WTC11 (cell line): Measurements from ENCODE around the gene PSMD13. TPM values are rescaled to one million over a fixed set of nuclear protein-coding genes. Genes with fewer than 3 reads are reported as not detected.

Source experiments
- ATAC-seq: fragments of 200-7000 bp; cut with Tn5 transposase; 2 replicates; pipeline ENCODE4 v1.10.0; 2021; ENCODE audit warnings: mild to moderate bottlenecking, moderate library complexity
- CTCF ChIA-PET: fragments of 300-600 bp; sonication (Branson Sonifier 250); formaldehyde crosslinking; loops from one replicate; lab custom pipeline; 2021; ENCODE audit warnings: antibody characterized with exemption; lab: Charles Lee
- POLR2A ChIA-PET: fragments of 350-600 bp; sonication (Branson Sonifier 250); formaldehyde crosslinking; loops from one replicate; lab custom pipeline; 2021; ENCODE audit warnings: antibody characterized with exemption; lab: Charles Lee
- DNase-seq: peaks from one replicate; pipeline ENCODE4 v3.0.0; 2021; ENCODE audit warnings: low spot score
- H3K27ac Mint-ChIP-seq: 2 replicates; pipeline ENCODE4 v1.8.0; 2021; ENCODE audit warnings: mixed read lengths
- H3K27me3 Mint-ChIP-seq: 2 replicates; pipeline ENCODE4 v1.8.0; 2021; ENCODE audit warnings: low read depth, mild to moderate bottlenecking, moderate library complexity, mixed read lengths
- H3K36me3 Mint-ChIP-seq: 2 replicates; pipeline ENCODE4 v1.8.0; 2021; ENCODE audit warnings: mixed read lengths
- H3K4me1 Mint-ChIP-seq: 2 replicates; pipeline ENCODE4 v1.8.0; 2022; ENCODE audit warnings: mixed read lengths
- H3K4me3 Mint-ChIP-seq: 2 replicates; pipeline ENCODE4 v1.8.0; 2021; ENCODE audit warnings: mild to moderate bottlenecking, moderate library complexity, mixed read lengths
- H3K9me3 Mint-ChIP-seq: 2 replicates; pipeline ENCODE4 v1.8.0; 2021; ENCODE audit warnings: mixed read lengths
- AR ChIP-seq: fragments of 250-450 bp; sonication (Bioruptor Pico); IDR thresholded peaks from 2 replicates; pipeline ENCODE4 v1.9.0; 2021; ENCODE audit warnings: mild to moderate bottlenecking
- ATF2 ChIP-seq: sonication (generic); formaldehyde crosslinking; IDR thresholded peaks from 2 replicates; pipeline ENCODE4 v1.8.1; 2022; ENCODE audit warnings: low read depth, missing genetic modification reagents, borderline replicate concordance
- CDX4 ChIP-seq: fragments of 250-450 bp; sonication (Bioruptor Pico); IDR thresholded peaks from 2 replicates; pipeline ENCODE4 v1.9.0; 2021; ENCODE audit warnings: moderate library complexity, mild to moderate bottlenecking, inconsistent platforms, borderline replicate concordance
- E2F1 ChIP-seq: sonication (generic); formaldehyde crosslinking; IDR thresholded peaks from 2 replicates; pipeline ENCODE4 v1.8.0; 2022; ENCODE audit warnings: mild to moderate bottlenecking, missing genetic modification reagents
- EMX1 ChIP-seq: fragments of 250-450 bp; sonication (Bioruptor Pico); IDR thresholded peaks from 2 replicates; pipeline ENCODE4 v1.8.0; 2021; ENCODE audit warnings: mild to moderate bottlenecking
- ETV6 ChIP-seq: sonication (generic); formaldehyde crosslinking; IDR thresholded peaks from 2 replicates; pipeline ENCODE4 v1.8.1; 2022; ENCODE audit warnings: mild to moderate bottlenecking, missing genetic modification reagents
- GTF2I ChIP-seq: fragments of 250-450 bp; sonication (Bioruptor Pico); conservative IDR thresholded peaks from 2 replicates; pipeline ENCODE4 v1.4.0; 2021; ENCODE audit warnings: mild to moderate bottlenecking
- MYBL2 ChIP-seq: sonication (generic); formaldehyde crosslinking; IDR thresholded peaks from 2 replicates; pipeline ENCODE4 v1.8.1; 2023; ENCODE audit warnings: mild to moderate bottlenecking, moderate library complexity, missing genetic modification reagents
- NR2C2 ChIP-seq: sonication (generic); formaldehyde crosslinking; IDR thresholded peaks from 2 replicates; pipeline ENCODE4 v1.8.0; 2022; ENCODE audit warnings: mild to moderate bottlenecking, missing genetic modification reagents
- NR3C1 ChIP-seq: sonication (generic); formaldehyde crosslinking; conservative IDR thresholded peaks from 2 replicates; pipeline ENCODE4 v1.8.1; 2023; ENCODE audit warnings: low read depth, mild to moderate bottlenecking, missing genetic modification reagents
- RORB ChIP-seq: fragments of 250-450 bp; sonication (Bioruptor Pico); IDR thresholded peaks from 2 replicates; pipeline ENCODE4 v1.9.0; 2021; ENCODE audit warnings: mild to moderate bottlenecking
- SOX15 ChIP-seq: fragments of 250-450 bp; sonication (Bioruptor Pico); IDR thresholded peaks from 2 replicates; pipeline ENCODE4 v1.9.0; 2021; ENCODE audit warnings: mild to moderate bottlenecking
- USF2 ChIP-seq: sonication (generic); formaldehyde crosslinking; IDR thresholded peaks from 2 replicates; pipeline ENCODE4 v1.8.1; 2023; ENCODE audit warnings: mild to moderate bottlenecking, missing genetic modification reagents, moderate library complexity
- ZSCAN18 ChIP-seq: fragments of 250-450 bp; sonication (Bioruptor Pico); IDR thresholded peaks from 2 replicates; pipeline ENCODE4 v2.1.2; 2022; ENCODE audit warnings: mild to moderate bottlenecking, moderate library complexity
- total RNA-seq: library from RNA; stranded (reverse); gene quantifications from 3 replicates; pipeline ENCODE4 v1.2.3, GENCODE V29; 2021

The PSMD13 gene
- total RNA-seq, 1 experiment from 2014 or later: 148 TPM

- Mint-ChIP-seq H3K36me3 (no peaks in the 10 kb centered on the region), H3K27me3 (peaks cover 50% of the 10 kb centered on the region), H3K27ac (no peak overlapping the region), H3K4me3 (peak overlapping the region; percentile 24), H3K4me1 (peaks cover 36% of the 10 kb centered on the region), H3K9me3 (peaks cover 8% of the 10 kb centered on the region)
- TF ChIP-seq USF2 (no peak), RORB (CRISPR knock-in tag) (no peak), ZSCAN18 (CRISPR knock-in tag) (no peak), ETV6 (no peak)
- ChIA-PET POLR2A (interaction anchor here (0.6 to 1.2 kb wide), 3 partner anchors 18 to 167 kb away, joined by 3 to 4 read pairs (median 3); partner anchors contain the start of gene IFITM5), CTCF (interaction anchor here (0.8 to 5.8 kb wide), 4 partner anchors 10 to 126 kb away, joined by 3 to 53 read pairs (median 4); no protein-coding TSS in a partner anchor)
- no peak for ATAC-seq
- no peak for DNase-seq
Measured at GRCh38 chr11:280706-281485, 44.1 kb downstream of the PSMD13 start.

- no peaks in the 10 kb centered on the region for H3K36me3 Mint-ChIP-seq
- H3K4me1 Mint-ChIP-seq: peaks cover 36% of the 10 kb centered on the region
- no peak overlapping the region for H3K27ac Mint-ChIP-seq
- no peak overlapping the region for H3K4me3 Mint-ChIP-seq
- DNase-seq: no peak
- ATAC-seq: no peak
- no peak for TF ChIP-seq EMX1 (CRISPR knock-in tag)
- TF ChIP-seq E2F1 (CRISPR knock-in tag): no peak
- TF ChIP-seq ATF2 (CRISPR knock-in tag): no peak
- no peak for TF ChIP-seq MYBL2
- TF ChIP-seq AR (CRISPR knock-in tag): no peak
- TF ChIP-seq GTF2I (CRISPR knock-in tag): no peak
- no peak for TF ChIP-seq SOX15 (CRISPR knock-in tag)
- TF ChIP-seq, all 79 proteins: peak for 0
- Mint-ChIP-seq H3K27me3 (peaks cover 48% of the 10 kb centered on the region), H3K9me3 (peaks cover under 1% of the 10 kb centered on the region; the same call in 1 of the 2 replicates)
- CTCF ChIA-PET: interaction anchor here (0.8 to 5.8 kb wide), 6 partner anchors 9 to 125 kb away, joined by 3 to 53 read pairs (median 3); partner anchors contain the start of gene IFITM2
- POLR2A ChIA-PET: interaction anchor here (0.7 kb wide), 1 partner anchor 17 kb away, joined by 4 read pairs; the partner anchor contains the start of gene IFITM5
Measured at GRCh38 chr11:281486-282161, 44.8 kb downstream of the PSMD13 start.

GRCh38 chr11:282171-282570 lies 45.4 kb downstream of the PSMD13 start:
- no peak for TF ChIP-seq NR2C2 (CRISPR knock-in tag)
- TF ChIP-seq AR (CRISPR knock-in tag): no peak
- TF ChIP-seq NR3C1 (CRISPR knock-in tag): no peak
- no peak for TF ChIP-seq CDX4 (CRISPR knock-in tag)
- Mint-ChIP-seq H3K27me3 (peaks cover 53% of the 10 kb centered on the region), H3K4me3 (no peak overlapping the region), H3K4me1 (peaks cover 40% of the 10 kb centered on the region), H3K36me3 (no peaks in the 10 kb centered on the region), H3K9me3 (no peaks in the 10 kb centered on the region), H3K27ac (no peak overlapping the region)
- DNase-seq (no peak), ATAC-seq (no peak)
- ChIA-PET CTCF (interaction anchor here (0.9 to 5.8 kb wide), 5 partner anchors 9 to 31 kb away, joined by 3 to 53 read pairs (median 3); partner anchors contain the start of gene IFITM2), POLR2A (interaction anchor here (1.2 kb wide), 1 partner anchor 17 kb away, joined by 3 read pairs; no protein-coding TSS in a partner anchor)
